ENCODE data around the gene FZD10.

Gene FZD10

GRCh38 chr12:130162267-130162666, at the start of gene FZD10:
TSS of gene FZD10 (plus strand) at chr12:130162464. CDS start at chr12:130162943, 479 bp downstream.
- no peak for FAIRE-seq

GRCh38 chr12:130114952-130115351, 47.3 kb upstream of the FZD10 start:
- FAIRE-seq, result no peak

- no peak for FAIRE-seq
Measured at GRCh38 chr12:130115646-130116045, 46.6 kb upstream of the FZD10 start.

GRCh38 chr12:130116791-130117190, 45.5 kb upstream of the FZD10 start:
- no peak for FAIRE-seq

- no peak for FAIRE-seq
Measured at GRCh38 chr12:130117233-130117632, 45.0 kb upstream of the FZD10 start.

GRCh38 chr12:130117701-130118100, 44.6 kb upstream of the FZD10 start:
- no peak for FAIRE-seq

GRCh38 chr12:130118181-130118580, 44.1 kb upstream of the FZD10 start:
- FAIRE-seq, result no peak

- no peak for FAIRE-seq
Measured at GRCh38 chr12:130119241-130119861, 42.9 kb upstream of the FZD10 start.

- FAIRE-seq, result no peak
Measured at GRCh38 chr12:130120012-130120805, 42.1 kb upstream of the FZD10 start.

GRCh38 chr12:130121226-130122000, 40.9 kb upstream of the FZD10 start:
- no peak for FAIRE-seq

GRCh38 chr12:130122356-130122755, 39.9 kb upstream of the FZD10 start:
- FAIRE-seq, result no peak

GRCh38 chr12:130124106-130124505, 38.2 kb upstream of the FZD10 start:
- FAIRE-seq, result no peak

GRCh38 chr12:130124605-130125244, 37.5 kb upstream of the FZD10 start:
- no peak for FAIRE-seq

- FAIRE-seq, result no peak
Measured at GRCh38 chr12:130126023-130126432, 36.2 kb upstream of the FZD10 start.

- no peak for FAIRE-seq
Measured at GRCh38 chr12:130127532-130127911, 34.7 kb upstream of the FZD10 start.

GRCh38 chr12:130127912-130128789, 34.1 kb upstream of the FZD10 start:
- no peak for FAIRE-seq

GRCh38 chr12:130128790-130129735, 33.2 kb upstream of the FZD10 start:
- no peak for FAIRE-seq

- FAIRE-seq, result no peak
Measured at GRCh38 chr12:130130346-130130745, 31.9 kb upstream of the FZD10 start.

GRCh38 chr12:130131025-130131424, 31.2 kb upstream of the FZD10 start:
- FAIRE-seq, result no peak

GRCh38 chr12:130131801-130132200, 30.5 kb upstream of the FZD10 start:
- no peak for FAIRE-seq
